Prostate gland (tissue), 2 donors: ENCODE results near the gene SNAI1.

Experiments used
- POLR2A ChIP-seq: fragments of 450-650 bp; IDR thresholded peaks from one replicate; pipeline ENCODE4 v1.6.1; 2016; ENCODE audit warnings: antibody characterized with exemption, mild to moderate bottlenecking
- TF ChIP-seq, protein P1 (sequence below), 4 experiments: fragments of 200-600 bp in 2 of 4; fragments of 450-650 bp in 2 of 4; sonication (generic) in 2 of 4; IDR thresholded peaks; 1 replicate in 3 of 4; 2 replicates in 1 of 4; pipeline ENCODE4 v1.5.1; 2016 to 2019; ENCODE audit warnings: antibody characterized with exemption in 4 of 4, mild to moderate bottlenecking in 2 of 4, moderate library complexity in 2 of 4

DNA sequence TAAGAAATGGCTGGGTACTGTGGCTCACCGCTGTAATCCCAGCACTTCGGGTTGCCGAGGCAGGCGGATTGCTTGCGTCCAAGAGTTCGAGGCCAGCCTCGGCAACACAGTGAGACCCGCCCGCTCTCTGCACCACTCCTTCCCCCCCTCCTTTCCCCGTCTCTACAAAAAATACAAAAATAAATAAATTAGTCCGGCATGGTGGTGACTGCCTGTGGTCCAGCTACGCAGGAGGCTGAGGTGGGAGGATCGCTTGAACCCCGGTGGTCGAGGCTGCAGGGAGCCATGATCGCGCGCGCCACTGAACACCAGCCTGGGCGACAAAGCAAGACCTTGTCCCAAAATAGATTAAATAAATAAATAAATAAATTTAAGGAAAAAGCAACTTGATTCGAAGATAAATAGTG is 47.0 kb upstream of the SNAI1 start:
- TF ChIP-seq, protein P1, sequence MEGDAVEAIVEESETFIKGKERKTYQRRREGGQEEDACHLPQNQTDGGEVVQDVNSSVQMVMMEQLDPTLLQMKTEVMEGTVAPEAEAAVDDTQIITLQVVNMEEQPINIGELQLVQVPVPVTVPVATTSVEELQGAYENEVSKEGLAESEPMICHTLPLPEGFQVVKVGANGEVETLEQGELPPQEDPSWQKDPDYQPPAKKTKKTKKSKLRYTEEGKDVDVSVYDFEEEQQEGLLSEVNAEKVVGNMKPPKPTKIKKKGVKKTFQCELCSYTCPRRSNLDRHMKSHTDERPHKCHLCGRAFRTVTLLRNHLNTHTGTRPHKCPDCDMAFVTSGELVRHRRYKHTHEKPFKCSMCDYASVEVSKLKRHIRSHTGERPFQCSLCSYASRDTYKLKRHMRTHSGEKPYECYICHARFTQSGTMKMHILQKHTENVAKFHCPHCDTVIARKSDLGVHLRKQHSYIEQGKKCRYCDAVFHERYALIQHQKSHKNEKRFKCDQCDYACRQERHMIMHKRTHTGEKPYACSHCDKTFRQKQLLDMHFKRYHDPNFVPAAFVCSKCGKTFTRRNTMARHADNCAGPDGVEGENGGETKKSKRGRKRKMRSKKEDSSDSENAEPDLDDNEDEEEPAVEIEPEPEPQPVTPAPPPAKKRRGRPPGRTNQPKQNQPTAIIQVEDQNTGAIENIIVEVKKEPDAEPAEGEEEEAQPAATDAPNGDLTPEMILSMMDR (IDR thresholded peaks at IDR 0.05), result no peak
- TF ChIP-seq POLR2A, result no peak
